ENCODE data around the gene MIDN. TPM values are rescaled to one million over a fixed set of nuclear protein-coding genes. Genes with fewer than 3 reads are reported as not detected.
"Not testable (repeated sequence)": the region's sequence is repeated elsewhere in the genome, so short reads cannot be mapped to it uniquely, and the experiment has no call there.

The MIDN gene
- 325 TPM for total RNA-seq (ENCODE audit: unreplicated experiment)
- long read RNA-seq, partial matches to known transcripts: 0 of 3 reads
- long read RNA-seq, other reads (novel, unspliced or antisense): 3 of 3 reads

GRCh38 chr19:1248139-1248785, at the start of gene MIDN:
Gene MIDN (plus strand): TSS chr19:1248583. CDS start chr19:1250297, 1,714 bp downstream.
- peaks cover 4% of the 10 kb centered on the region for H3K4me1 Mint-ChIP-seq (ENCODE audit: low read depth, unreplicated experiment)
- H3K36me3 Mint-ChIP-seq (ENCODE audit: unreplicated experiment): no peaks in the 10 kb centered on the region
- peaks cover 2% of the 10 kb centered on the region for H3K27me3 Mint-ChIP-seq (ENCODE audit: unreplicated experiment)
- peaks cover 5% of the 10 kb centered on the region for H3K9me3 Mint-ChIP-seq (ENCODE audit: unreplicated experiment)
- no peak for TF ChIP-seq CTCF (IDR thresholded peaks at IDR 0.05; ENCODE audit: partially characterized antibody, unreplicated experiment)
- H3K27ac Mint-ChIP-seq (ENCODE audit: unreplicated experiment): peak within 1 kb of the TSS; percentile 84
- H3K4me3 Mint-ChIP-seq (ENCODE audit: unreplicated experiment): peak within 1 kb of the TSS; percentile 84
- peak; percentile 82 for DNase-seq

DNA sequence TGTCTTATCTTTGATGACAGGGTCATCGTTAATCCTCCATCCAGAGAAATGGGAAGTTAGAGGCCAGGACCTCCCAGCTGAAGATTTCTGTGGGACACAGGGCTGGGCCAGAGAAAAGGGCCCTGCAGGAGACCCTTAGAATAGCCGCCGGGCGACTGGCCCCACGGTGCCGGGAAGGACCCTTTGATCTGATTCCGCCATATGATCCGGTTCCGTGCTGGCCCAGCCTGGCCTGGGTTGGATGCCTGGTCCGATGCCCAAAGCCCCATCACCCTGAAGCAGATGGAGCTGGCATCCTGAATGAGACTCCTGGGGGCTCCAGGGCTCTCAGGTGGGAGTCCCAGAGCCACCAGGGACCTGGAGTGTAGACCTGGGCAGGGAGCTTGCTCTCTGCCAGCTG, 48.9 kb upstream of the MIDN start:
- H3K4me3 Mint-ChIP-seq (ENCODE audit: unreplicated experiment): no peak overlapping the region
- H3K36me3 Mint-ChIP-seq (ENCODE audit: unreplicated experiment): no peaks in the 10 kb centered on the region
- peaks cover 4% of the 10 kb centered on the region for H3K27me3 Mint-ChIP-seq (ENCODE audit: unreplicated experiment)
- DNase-seq: no peak
- no peaks in the 10 kb centered on the region for H3K9me3 Mint-ChIP-seq (ENCODE audit: unreplicated experiment)
- no peak overlapping the region for H3K27ac Mint-ChIP-seq (ENCODE audit: unreplicated experiment)
- peaks cover 2% of the 10 kb centered on the region for H3K4me1 Mint-ChIP-seq (ENCODE audit: low read depth, unreplicated experiment)
- no peak for TF ChIP-seq CTCF (IDR thresholded peaks at IDR 0.05; ENCODE audit: partially characterized antibody, unreplicated experiment)

GRCh38 chr19:1200614-1201013, 47.8 kb upstream of the MIDN start:
- H3K36me3 Mint-ChIP-seq (ENCODE audit: unreplicated experiment); H3K27ac Mint-ChIP-seq (ENCODE audit: unreplicated experiment); H3K4me1 Mint-ChIP-seq (ENCODE audit: low read depth, unreplicated experiment); H3K27me3 Mint-ChIP-seq (ENCODE audit: unreplicated experiment); DNase-seq; H3K9me3 Mint-ChIP-seq (ENCODE audit: unreplicated experiment); H3K4me3 Mint-ChIP-seq (ENCODE audit: unreplicated experiment): not testable (repeated sequence)

DNA sequence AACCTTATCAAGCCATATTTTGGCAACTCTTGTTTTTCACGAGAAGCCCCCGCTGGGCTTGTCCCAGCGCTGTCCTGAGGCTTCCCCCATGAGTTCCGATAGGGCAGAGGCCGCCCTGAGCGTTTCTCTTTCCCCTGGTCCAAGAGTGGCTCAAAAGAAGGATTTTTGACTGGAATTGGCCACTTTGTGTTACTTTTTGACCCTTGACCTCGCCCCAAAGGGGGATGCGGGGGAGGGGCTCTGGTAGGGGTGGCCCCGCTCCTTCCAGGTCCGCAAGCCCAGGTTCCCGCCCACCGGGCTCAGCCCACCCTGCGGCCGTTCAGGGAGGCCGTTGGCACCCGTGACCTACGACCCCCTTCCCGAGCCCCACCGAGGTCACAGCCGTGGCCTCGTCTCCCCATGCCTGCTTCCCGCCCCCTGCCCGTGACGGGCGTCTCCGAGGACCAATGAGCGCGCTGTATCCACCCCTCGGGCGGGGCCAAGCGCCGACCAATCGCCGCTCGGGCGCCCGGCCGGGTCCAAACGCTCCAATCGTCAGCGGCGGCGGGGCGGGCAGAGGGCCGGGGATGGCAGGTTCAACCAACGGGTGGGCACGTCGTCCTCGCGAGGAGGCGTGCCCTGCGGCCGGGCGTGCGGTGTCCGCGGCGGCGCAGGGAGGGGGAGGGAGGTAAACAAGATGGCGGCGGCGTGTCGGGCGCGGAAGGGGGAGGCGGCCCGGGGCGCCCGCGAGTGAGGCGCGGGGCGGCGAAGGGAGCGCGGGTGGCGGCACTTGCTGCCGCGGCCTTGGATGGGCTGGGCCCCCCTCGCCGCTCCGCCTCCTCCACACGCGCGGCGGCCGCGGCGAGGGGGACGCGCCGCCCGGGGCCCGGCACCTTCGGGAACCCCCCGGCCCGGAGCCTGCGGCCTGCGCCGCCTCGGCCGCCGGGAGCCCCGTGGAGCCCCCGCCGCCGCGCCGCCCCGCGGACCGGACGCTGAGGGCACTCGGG, 43.0 kb upstream of the MIDN start, which contains the start of gene STK11:
Gene STK11, plus strand, starts transcription at position 665 of the 986 bp plus-strand sequence. CDS start 1,136 bp downstream, outside the sequence.
- Mint-ChIP-seq H3K27me3 (ENCODE audit: unreplicated experiment) (peaks cover 11% of the 10 kb centered on the region), H3K9me3 (ENCODE audit: unreplicated experiment) (peaks cover 12% of the 10 kb centered on the region), H3K27ac (ENCODE audit: unreplicated experiment) (peak within 1 kb of the TSS; percentile 82), H3K4me1 (ENCODE audit: low read depth, unreplicated experiment) (peaks cover 8% of the 10 kb centered on the region), H3K36me3 (ENCODE audit: unreplicated experiment) (no peaks in the 10 kb centered on the region), H3K4me3 (ENCODE audit: unreplicated experiment) (peak within 1 kb of the TSS; percentile 92)
- TF ChIP-seq CTCF (IDR thresholded peaks at IDR 0.05; ENCODE audit: partially characterized antibody, unreplicated experiment): no peak
- DNase-seq: peak; percentile 100

- peak overlapping the region; percentile 82 for H3K27ac Mint-ChIP-seq (ENCODE audit: unreplicated experiment)
Measured at GRCh38 chr19:1206150-1206863, 42.1 kb upstream of the MIDN start.

More at GRCh38 chr19:1206150-1206863, 42.1 kb upstream of the MIDN start:
- H3K9me3 Mint-ChIP-seq (ENCODE audit: unreplicated experiment): peaks cover 17% of the 10 kb centered on the region
- H3K27me3 Mint-ChIP-seq (ENCODE audit: unreplicated experiment): peaks cover 11% of the 10 kb centered on the region
- H3K36me3 Mint-ChIP-seq (ENCODE audit: unreplicated experiment): no peaks in the 10 kb centered on the region
- no peak for TF ChIP-seq CTCF (IDR thresholded peaks at IDR 0.05; ENCODE audit: partially characterized antibody, unreplicated experiment)
- peak; percentile 44 for DNase-seq
- peak overlapping the region; percentile 92 for H3K4me3 Mint-ChIP-seq (ENCODE audit: unreplicated experiment)
- peaks cover 8% of the 10 kb centered on the region for H3K4me1 Mint-ChIP-seq (ENCODE audit: low read depth, unreplicated experiment)
